Neural cell (in vitro differentiated cells): ENCODE data around the gene NIP7.
"Not testable (repeated sequence)": the region's sequence is repeated elsewhere in the genome, so short reads cannot be mapped to it uniquely, and the experiment has no call there.

Experiments used
- EP300 ChIP-seq: fragments of 450-650 bp; conservative IDR thresholded peaks from 2 replicates; pipeline ENCODE4 v1.6.1; 2014; ENCODE audit warnings: antibody characterized with exemption, mild to moderate bottlenecking, moderate library complexity; ENCODE audit not compliant: poor library complexity, severe bottlenecking
- TF ChIP-seq, protein P1 (sequence below): fragments of 450-650 bp; IDR thresholded peaks from 2 replicates; pipeline ENCODE4 v1.5.1; 2014; ENCODE audit warnings: antibody characterized with exemption, mild to moderate bottlenecking, moderate library complexity; ENCODE audit not compliant: poor library complexity, severe bottlenecking

DNA sequence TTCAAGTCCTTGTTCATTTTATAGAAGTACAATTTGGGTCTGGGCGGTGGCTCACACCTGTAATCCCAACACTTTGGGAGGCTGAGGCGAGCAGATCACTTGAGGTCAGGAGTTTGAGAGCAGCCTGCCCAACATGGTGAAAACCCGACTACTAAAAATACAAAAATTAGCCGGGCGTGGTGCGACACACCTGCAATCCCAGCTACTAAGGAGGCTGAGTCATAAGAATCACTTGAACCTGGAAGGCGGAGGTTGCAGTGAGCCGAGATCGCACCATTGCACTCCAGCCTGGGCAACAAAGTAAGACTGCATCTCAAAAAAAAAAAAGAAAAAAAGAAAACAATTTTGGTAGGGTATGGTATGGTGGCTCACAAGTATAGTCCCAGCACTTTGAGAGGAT is 20.5 kb downstream of the NIP7 start:
- TF ChIP-seq, protein P1, sequence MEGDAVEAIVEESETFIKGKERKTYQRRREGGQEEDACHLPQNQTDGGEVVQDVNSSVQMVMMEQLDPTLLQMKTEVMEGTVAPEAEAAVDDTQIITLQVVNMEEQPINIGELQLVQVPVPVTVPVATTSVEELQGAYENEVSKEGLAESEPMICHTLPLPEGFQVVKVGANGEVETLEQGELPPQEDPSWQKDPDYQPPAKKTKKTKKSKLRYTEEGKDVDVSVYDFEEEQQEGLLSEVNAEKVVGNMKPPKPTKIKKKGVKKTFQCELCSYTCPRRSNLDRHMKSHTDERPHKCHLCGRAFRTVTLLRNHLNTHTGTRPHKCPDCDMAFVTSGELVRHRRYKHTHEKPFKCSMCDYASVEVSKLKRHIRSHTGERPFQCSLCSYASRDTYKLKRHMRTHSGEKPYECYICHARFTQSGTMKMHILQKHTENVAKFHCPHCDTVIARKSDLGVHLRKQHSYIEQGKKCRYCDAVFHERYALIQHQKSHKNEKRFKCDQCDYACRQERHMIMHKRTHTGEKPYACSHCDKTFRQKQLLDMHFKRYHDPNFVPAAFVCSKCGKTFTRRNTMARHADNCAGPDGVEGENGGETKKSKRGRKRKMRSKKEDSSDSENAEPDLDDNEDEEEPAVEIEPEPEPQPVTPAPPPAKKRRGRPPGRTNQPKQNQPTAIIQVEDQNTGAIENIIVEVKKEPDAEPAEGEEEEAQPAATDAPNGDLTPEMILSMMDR: not testable (repeated sequence)
- TF ChIP-seq EP300: not testable (repeated sequence)
